Central memory CD8-positive, alpha-beta T cell (primary cell): Measurements from ENCODE around the gene CNOT2.

Experiments
- ATAC-seq: fragments of 150-1000 bp; cut with Tn5 transposase; replicated peaks from 2 replicates; pipeline ENCODE4 v1.10.0; 2022; ENCODE audit warnings: mild to moderate bottlenecking, moderate FRiP score, moderate number of reproducible peaks; ENCODE audit not compliant: poor library complexity, severe bottlenecking; ENCODE audit errors: extremely low read depth
- DNase-seq, 2 donors: peaks; one replicate each; pipeline ENCODE4 v3.0.0; 2021; ENCODE audit warnings: low spot score in 2 of 2
- H3K27ac Mint-ChIP-seq: one replicate; pipeline ENCODE4 v1.8.0; 2022; ENCODE audit warnings: low read depth, mild to moderate bottlenecking, moderate library complexity, mixed read lengths
- H3K27me3 Mint-ChIP-seq: one replicate; pipeline ENCODE4 v1.8.0; 2022; ENCODE audit warnings: mixed read lengths
- H3K36me3 Mint-ChIP-seq: one replicate; pipeline ENCODE4 v1.8.0; 2022; ENCODE audit warnings: mild to moderate bottlenecking, moderate library complexity, mixed read lengths; ENCODE audit not compliant: insufficient read depth
- H3K4me1 Mint-ChIP-seq: one replicate; pipeline ENCODE4 v1.8.0; 2022; ENCODE audit warnings: mixed read lengths
- H3K4me3 Mint-ChIP-seq: one replicate; pipeline ENCODE4 v1.8.0; 2022; ENCODE audit warnings: mild to moderate bottlenecking, moderate library complexity, mixed read lengths
- H3K9me3 Mint-ChIP-seq: one replicate; pipeline ENCODE4 v1.8.0; 2022; ENCODE audit warnings: mixed read lengths

CNOT2 gene

GRCh38 chr12:70327541-70327940 lies 84.3 kb downstream of the CNOT2 start:
- Mint-ChIP-seq H3K36me3 (peaks cover 7% of the 10 kb centered on the region), H3K9me3 (no peaks in the 10 kb centered on the region), H3K27me3 (no peaks in the 10 kb centered on the region), H3K27ac (no peak overlapping the region), H3K4me1 (peaks cover 25% of the 10 kb centered on the region), H3K4me3 (no peak overlapping the region)
- DNase-seq (no peak), ATAC-seq (no peak)

GRCh38 chr12:70329728-70330127 lies 86.5 kb downstream of the CNOT2 start:
- no peak for DNase-seq
- Mint-ChIP-seq H3K27me3 (no peaks in the 10 kb centered on the region), H3K4me3 (no peak overlapping the region), H3K27ac (no peak overlapping the region), H3K36me3 (peaks cover 3% of the 10 kb centered on the region), H3K9me3 (no peaks in the 10 kb centered on the region), H3K4me1 (peaks cover 15% of the 10 kb centered on the region)
- ATAC-seq: no peak

- H3K27ac Mint-ChIP-seq: no peak overlapping the region
- H3K4me1 Mint-ChIP-seq: peaks cover 15% of the 10 kb centered on the region
- H3K9me3 Mint-ChIP-seq: no peaks in the 10 kb centered on the region
- no peaks in the 10 kb centered on the region for H3K27me3 Mint-ChIP-seq
- H3K36me3 Mint-ChIP-seq: peaks cover 2% of the 10 kb centered on the region
- DNase-seq (no peak), ATAC-seq (no peak)
- H3K4me3 Mint-ChIP-seq: no peak overlapping the region
Observed at GRCh38 chr12:70330158-70330557, 86.9 kb downstream of the CNOT2 start.

GRCh38 chr12:70332236-70332635 lies 89.0 kb downstream of the CNOT2 start:
- no peaks in the 10 kb centered on the region for H3K27me3 Mint-ChIP-seq
- H3K4me3 Mint-ChIP-seq: no peak overlapping the region
- H3K9me3 Mint-ChIP-seq: no peaks in the 10 kb centered on the region
- ATAC-seq (no peak), DNase-seq (no peak)
- peaks cover 11% of the 10 kb centered on the region for H3K36me3 Mint-ChIP-seq
- peaks cover 9% of the 10 kb centered on the region for H3K4me1 Mint-ChIP-seq
- H3K27ac Mint-ChIP-seq: no peak overlapping the region

- Mint-ChIP-seq H3K36me3 (peaks cover 24% of the 10 kb centered on the region), H3K4me1 (peaks cover 9% of the 10 kb centered on the region)
- no peak for DNase-seq
Observed at GRCh38 chr12:70334742-70335141, 91.5 kb downstream of the CNOT2 start.

GRCh38 chr12:70338531-70338930 lies 95.3 kb downstream of the CNOT2 start:
- Mint-ChIP-seq H3K4me1 (peaks cover 10% of the 10 kb centered on the region), H3K4me3 (no peak overlapping the region), H3K27ac (peak overlapping the region; percentile 39), H3K9me3 (no peaks in the 10 kb centered on the region), H3K27me3 (no peaks in the 10 kb centered on the region), H3K36me3 (peaks cover 53% of the 10 kb centered on the region)
- DNase-seq (no peak), ATAC-seq (no peak)

More at GRCh38 chr12:70334742-70335141, 91.5 kb downstream of the CNOT2 start:
- H3K9me3 Mint-ChIP-seq: no peaks in the 10 kb centered on the region
- ATAC-seq: no peak
- no peaks in the 10 kb centered on the region for H3K27me3 Mint-ChIP-seq
- no peak overlapping the region for H3K27ac Mint-ChIP-seq
- no peak overlapping the region for H3K4me3 Mint-ChIP-seq

- no peaks in the 10 kb centered on the region for H3K9me3 Mint-ChIP-seq
- no peaks in the 10 kb centered on the region for H3K4me1 Mint-ChIP-seq
- H3K27ac Mint-ChIP-seq: no peak overlapping the region
- no peak for DNase-seq
- ATAC-seq: no peak
- peaks cover 36% of the 10 kb centered on the region for H3K36me3 Mint-ChIP-seq
- no peaks in the 10 kb centered on the region for H3K27me3 Mint-ChIP-seq
- no peak overlapping the region for H3K4me3 Mint-ChIP-seq
Observed at GRCh38 chr12:70351076-70351475, 107.8 kb downstream of the CNOT2 start.

- peaks cover 21% of the 10 kb centered on the region for H3K36me3 Mint-ChIP-seq
Observed at GRCh38 chr12:70353780-70354660, 110.8 kb downstream of the CNOT2 start.

GRCh38 chr12:70354787-70355186 lies 111.6 kb downstream of the CNOT2 start:
- DNase-seq (no peak), ATAC-seq (no peak)
- Mint-ChIP-seq H3K27me3 (no peaks in the 10 kb centered on the region), H3K36me3 (peaks cover 19% of the 10 kb centered on the region), H3K4me3 (no peak overlapping the region), H3K9me3 (no peaks in the 10 kb centered on the region), H3K27ac (no peak overlapping the region), H3K4me1 (no peaks in the 10 kb centered on the region)

More at GRCh38 chr12:70353780-70354660, 110.8 kb downstream of the CNOT2 start:
- Mint-ChIP-seq H3K4me3 (no peak overlapping the region), H3K27me3 (no peaks in the 10 kb centered on the region), H3K9me3 (no peaks in the 10 kb centered on the region), H3K27ac (no peak overlapping the region), H3K4me1 (no peaks in the 10 kb centered on the region)
- ATAC-seq (no peak), DNase-seq (no peak)

GRCh38 chr12:70355972-70356371 lies 112.7 kb downstream of the CNOT2 start:
- ATAC-seq (no peak), DNase-seq (no peak)
- Mint-ChIP-seq H3K9me3 (no peaks in the 10 kb centered on the region), H3K27me3 (no peaks in the 10 kb centered on the region), H3K4me3 (no peak overlapping the region), H3K4me1 (no peaks in the 10 kb centered on the region), H3K27ac (no peak overlapping the region), H3K36me3 (peaks cover 19% of the 10 kb centered on the region)

- ATAC-seq: no peak
- H3K27ac Mint-ChIP-seq: no peak overlapping the region
- no peak for DNase-seq
- no peak overlapping the region for H3K4me3 Mint-ChIP-seq
- peaks cover 2% of the 10 kb centered on the region for H3K27me3 Mint-ChIP-seq
- H3K4me1 Mint-ChIP-seq: no peaks in the 10 kb centered on the region
- no peaks in the 10 kb centered on the region for H3K9me3 Mint-ChIP-seq
- H3K36me3 Mint-ChIP-seq: peaks cover 4% of the 10 kb centered on the region
Observed at GRCh38 chr12:70359458-70360197, 116.4 kb downstream of the CNOT2 start.

- Mint-ChIP-seq H3K4me3 (no peak overlapping the region), H3K27me3 (peaks cover 8% of the 10 kb centered on the region), H3K36me3 (no peaks in the 10 kb centered on the region), H3K9me3 (no peaks in the 10 kb centered on the region), H3K4me1 (peaks cover 4% of the 10 kb centered on the region), H3K27ac (no peak overlapping the region)
- no peak for DNase-seq
- no peak for ATAC-seq
Observed at GRCh38 chr12:70360218-70360617, 117.0 kb downstream of the CNOT2 start.
